GM21515 (cell line): ENCODE measurements around the gene NUP43.
"Not testable (repeated sequence)": the region's sequence is repeated elsewhere in the genome, so short reads cannot be mapped to it uniquely, and the experiment has no call there.

Source experiments
- ATAC-seq: cut with Tn5 transposase; IDR thresholded peaks from one replicate; pipeline ENCODE4 v1.9.1; 2021; ENCODE audit not compliant: unreplicated experiment

Gene NUP43

GRCh38 chr6:149698175-149698574 lies 48.2 kb downstream of the NUP43 start:
- ATAC-seq, result no peak

- ATAC-seq, result no peak
Measured at GRCh38 chr6:149696901-149697300, 49.4 kb downstream of the NUP43 start.

GRCh38 chr6:149694921-149695320 lies 51.4 kb downstream of the NUP43 start:
- ATAC-seq, result no peak

DNA sequence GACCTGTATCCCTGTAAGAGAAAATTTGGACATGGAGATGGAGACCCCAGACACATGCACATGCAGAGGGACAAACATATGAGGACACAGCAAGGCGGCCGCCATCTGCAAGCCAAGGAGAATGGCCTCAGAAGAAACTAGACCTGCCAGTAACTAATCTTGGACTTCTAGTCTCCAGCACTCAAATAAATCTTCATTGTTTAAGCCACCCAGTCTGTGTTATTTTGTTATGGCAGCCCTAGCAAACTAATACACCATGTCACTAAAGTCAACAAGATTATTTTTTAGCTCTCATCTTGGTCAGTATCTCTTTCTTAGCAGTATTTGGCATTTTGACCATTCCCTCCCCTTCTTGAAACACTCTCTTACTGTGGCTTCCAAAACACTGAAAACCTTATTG lies 55.1 kb downstream of the NUP43 start:
- ATAC-seq, result no peak

- ATAC-seq, result no peak
Measured at GRCh38 chr6:149686230-149686629, 60.1 kb downstream of the NUP43 start.

GRCh38 chr6:149683256-149683859 lies 63.0 kb downstream of the NUP43 start:
- ATAC-seq, result no peak

GRCh38 chr6:149681845-149682244 lies 64.5 kb downstream of the NUP43 start:
- ATAC-seq, result not testable (repeated sequence)

GRCh38 chr6:149681209-149681608 lies 65.1 kb downstream of the NUP43 start:
- no peak for ATAC-seq

DNA sequence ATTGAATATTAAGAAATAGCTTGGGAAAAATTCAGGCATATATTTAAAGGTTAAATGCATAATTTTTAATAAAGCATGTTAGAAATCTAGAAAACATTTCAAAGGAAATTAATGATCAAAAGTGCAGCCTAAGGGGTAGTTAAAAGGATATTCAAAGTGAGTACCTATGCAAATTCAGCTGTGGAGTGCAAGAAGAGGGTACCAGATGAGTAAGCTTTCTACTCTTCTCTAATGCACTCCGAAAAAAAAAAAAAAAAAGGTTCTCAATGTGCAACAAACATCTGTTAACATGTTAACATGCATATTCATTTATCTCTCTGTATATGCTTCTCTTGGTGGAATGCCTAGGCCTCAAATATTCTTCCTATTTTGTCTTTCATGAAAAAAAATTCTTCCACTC lies 65.8 kb downstream of the NUP43 start:
- ATAC-seq, result no peak
